Activated CD4-positive, CD25-positive, alpha-beta regulatory T cell (primary cell): ENCODE measurements around the gene ADK.
A peak's percentile ranks its signal among the peaks of the same experiment; 100 is the strongest.
"Not testable (repeated sequence)": the region's sequence is repeated elsewhere in the genome, so short reads cannot be mapped to it uniquely, and the experiment has no call there.

Source experiments
- DNase-seq, 4 experiments: peaks; one replicate each; lab custom pipeline; 2025; lab: John Stamatoyannopoulos, UW

Gene ADK

GRCh38 chr10:74187237-74187636 is 36.2 kb downstream of the ADK start:
- no peak for DNase-seq

GRCh38 chr10:74188617-74189016 is 37.6 kb downstream of the ADK start:
- DNase-seq: not testable (repeated sequence)

- no peak for DNase-seq
Measured at GRCh38 chr10:74189999-74190421, 39.0 kb downstream of the ADK start.

- DNase-seq: no peak
Measured at GRCh38 chr10:74190494-74190893, 39.5 kb downstream of the ADK start.

- no peak for DNase-seq
Measured at GRCh38 chr10:74194545-74194944, 43.5 kb downstream of the ADK start.

- DNase-seq: no peak
Measured at GRCh38 chr10:74194999-74195398, 44.0 kb downstream of the ADK start.

GRCh38 chr10:74199315-74199714 is 48.3 kb downstream of the ADK start:
- no peak for DNase-seq

- no peak for DNase-seq
Measured at GRCh38 chr10:74202356-74202755, 51.3 kb downstream of the ADK start.

- no peak for DNase-seq
Measured at GRCh38 chr10:74206746-74207145, 55.7 kb downstream of the ADK start.

- no peak for DNase-seq
Measured at GRCh38 chr10:74207691-74208480, 56.9 kb downstream of the ADK start.

GRCh38 chr10:74208997-74209396 is 58.0 kb downstream of the ADK start:
- DNase-seq: no peak

- DNase-seq: no peak
Measured at GRCh38 chr10:74213019-74213418, 62.0 kb downstream of the ADK start.

GRCh38 chr10:74213571-74214162 is 62.6 kb downstream of the ADK start:
- DNase-seq: peak in 1 of 4 experiments; percentile 22

GRCh38 chr10:74217110-74217509 is 66.1 kb downstream of the ADK start:
- DNase-seq: not testable (repeated sequence)

GRCh38 chr10:74222467-74222866 is 71.4 kb downstream of the ADK start:
- DNase-seq: not testable (repeated sequence)

- DNase-seq: no peak
Measured at GRCh38 chr10:74223755-74224529, 72.9 kb downstream of the ADK start.

- no peak for DNase-seq
Measured at GRCh38 chr10:74227697-74228424, 76.8 kb downstream of the ADK start.

- no peak for DNase-seq
Measured at GRCh38 chr10:74231375-74231774, 80.4 kb downstream of the ADK start.

GRCh38 chr10:74233281-74233680 is 82.3 kb downstream of the ADK start:
- no peak for DNase-seq

GRCh38 chr10:74234569-74234968 is 83.5 kb downstream of the ADK start:
- DNase-seq: no peak

GRCh38 chr10:74238031-74238431 is 87.0 kb downstream of the ADK start:
- no peak for DNase-seq

GRCh38 chr10:74238516-74238915 is 87.5 kb downstream of the ADK start:
- no peak for DNase-seq
